Osteocyte (in vitro differentiated cells): ENCODE data around the gene AGAP5. TPM values are rescaled to one million over a fixed set of nuclear protein-coding genes. Genes with fewer than 3 reads are reported as not detected.

Source experiments
- DNase-seq: peaks from one replicate; pipeline ENCODE4 v3.0.0; 2021; ENCODE audit warnings: mixed read lengths; ENCODE audit not compliant: unreplicated experiment; ENCODE audit errors: extremely low spot score
- H3K27ac Mint-ChIP-seq: one replicate; pipeline ENCODE4 v1.8.0; 2021; ENCODE audit warnings: mild to moderate bottlenecking, mixed read lengths; ENCODE audit not compliant: unreplicated experiment
- H3K27me3 Mint-ChIP-seq: one replicate; pipeline ENCODE4 v1.8.0; 2021; ENCODE audit warnings: mixed read lengths; ENCODE audit not compliant: unreplicated experiment
- H3K36me3 Mint-ChIP-seq: one replicate; pipeline ENCODE4 v1.8.0; 2021; ENCODE audit warnings: mixed read lengths; ENCODE audit not compliant: unreplicated experiment
- H3K4me1 Mint-ChIP-seq: one replicate; pipeline ENCODE4 v1.8.0; 2021; ENCODE audit warnings: mixed read lengths; ENCODE audit not compliant: unreplicated experiment
- H3K4me3 Mint-ChIP-seq: one replicate; pipeline ENCODE4 v1.8.0; 2021; ENCODE audit warnings: mild to moderate bottlenecking, moderate library complexity, mixed read lengths; ENCODE audit not compliant: unreplicated experiment
- H3K9me3 Mint-ChIP-seq: one replicate; pipeline ENCODE4 v1.8.0; 2021; ENCODE audit warnings: mixed read lengths; ENCODE audit not compliant: unreplicated experiment
- CTCF ChIP-seq: fragments of 200-600 bp; sonication (generic); IDR thresholded peaks from 2 replicates; pipeline ENCODE4 v1.5.0; 2021; ENCODE audit warnings: antibody characterized with exemption, mild to moderate bottlenecking, moderate library complexity
- total RNA-seq: library from RNA; stranded (reverse); gene quantifications from 2 replicates; pipeline ENCODE4 v1.2.1, GENCODE V29; 2021

Gene AGAP5
- total RNA-seq, 1 donor from 2014 or later = 5.9 TPM

GRCh38 chr10:73643362-73643761, 54.5 kb downstream of the AGAP5 start:
- Mint-ChIP-seq H3K36me3 (no peaks in the 10 kb centered on the region), H3K4me1 (peaks cover 16% of the 10 kb centered on the region), H3K4me3 (no peak overlapping the region), H3K9me3 (no peaks in the 10 kb centered on the region), H3K27ac (no peak overlapping the region), H3K27me3 (no peaks in the 10 kb centered on the region)
- TF ChIP-seq CTCF = no peak
- DNase-seq = no peak

GRCh38 chr10:73641328-73642060, 56.4 kb downstream of the AGAP5 start, which contains the start of gene MYOZ1:
TSS of gene MYOZ1 (minus strand) at chr10:73641474. CDS start at chr10:73640017, 1,457 bp downstream.
- Mint-ChIP-seq H3K4me3 (no peak within 1 kb of the TSS), H3K27me3 (no peaks in the 10 kb centered on the region), H3K4me1 (peaks cover 13% of the 10 kb centered on the region), H3K36me3 (no peaks in the 10 kb centered on the region), H3K27ac (peak within 1 kb of the TSS; percentile 83), H3K9me3 (no peaks in the 10 kb centered on the region)
- TF ChIP-seq CTCF = no peak
- DNase-seq = no peak

- no peaks in the 10 kb centered on the region for H3K36me3 Mint-ChIP-seq
- H3K4me3 Mint-ChIP-seq = no peak overlapping the region
- TF ChIP-seq CTCF = no peak
- peaks cover 12% of the 10 kb centered on the region for H3K4me1 Mint-ChIP-seq
- peaks cover 2% of the 10 kb centered on the region for H3K27me3 Mint-ChIP-seq
- H3K27ac Mint-ChIP-seq = no peak overlapping the region
- no peak for DNase-seq
- no peaks in the 10 kb centered on the region for H3K9me3 Mint-ChIP-seq
Measured at GRCh38 chr10:73639286-73639685, 58.6 kb downstream of the AGAP5 start.

DNA sequence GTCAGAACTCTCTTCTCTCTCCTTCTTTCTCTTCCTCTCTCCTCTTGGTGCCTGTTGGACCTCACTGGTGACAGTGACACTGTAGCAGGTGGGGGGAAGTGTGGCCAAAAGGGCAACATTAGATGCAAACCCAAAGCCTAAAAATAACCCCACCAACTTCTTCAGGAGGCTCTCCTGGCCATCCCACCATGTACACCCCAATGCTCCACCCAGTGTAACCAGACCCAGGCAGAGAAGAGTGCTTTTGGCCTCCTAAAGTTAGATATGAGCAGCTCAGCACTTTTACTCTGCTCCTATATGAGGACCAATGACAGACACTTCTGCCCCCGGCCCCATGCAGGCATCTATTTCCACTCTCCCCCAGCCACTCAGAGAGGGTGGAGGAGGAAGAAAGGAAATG, 62.1 kb downstream of the AGAP5 start:
- Mint-ChIP-seq H3K4me1 (no peaks in the 10 kb centered on the region), H3K27ac (no peak overlapping the region), H3K36me3 (no peaks in the 10 kb centered on the region), H3K9me3 (no peaks in the 10 kb centered on the region), H3K27me3 (peaks cover 2% of the 10 kb centered on the region), H3K4me3 (no peak overlapping the region)
- DNase-seq = no peak
- no peak for TF ChIP-seq CTCF

DNA sequence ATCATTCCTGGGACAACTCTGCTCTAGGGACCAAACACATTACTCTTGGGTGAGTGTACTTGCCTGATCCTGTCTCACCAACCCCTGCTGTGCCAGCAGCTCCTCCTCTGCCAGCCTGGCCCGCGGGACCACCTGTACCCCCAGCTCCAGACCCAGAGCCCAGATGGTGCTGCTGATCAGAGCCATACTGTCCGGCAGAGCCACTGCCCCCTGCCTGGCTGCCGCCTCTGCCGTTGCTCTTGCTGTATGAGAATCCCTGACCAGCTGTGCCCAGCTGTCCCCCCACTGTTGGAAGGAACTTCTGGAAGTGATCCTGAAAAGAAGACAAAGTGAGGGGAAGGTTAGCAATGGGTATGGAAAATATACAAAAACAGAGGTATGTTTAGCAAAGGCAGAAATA, 63.5 kb downstream of the AGAP5 start:
- no peak for TF ChIP-seq CTCF
- peaks cover 2% of the 10 kb centered on the region for H3K27me3 Mint-ChIP-seq
- no peak for DNase-seq

More for the DNA sequence above, 63.5 kb downstream of the AGAP5 start:
- Mint-ChIP-seq H3K9me3 (no peaks in the 10 kb centered on the region), H3K4me3 (no peak overlapping the region), H3K27ac (no peak overlapping the region), H3K36me3 (no peaks in the 10 kb centered on the region), H3K4me1 (no peaks in the 10 kb centered on the region)
